Raji (cell line): ENCODE data around the gene EEA1.

Experiments used
- POLR2A ChIP-seq: IDR thresholded peaks from 2 replicates; pipeline ENCODE4 v1.6.1; 2011; ENCODE audit warnings: low read depth, low read length, control low read depth; ENCODE audit not compliant: insufficient read depth

The EEA1 gene

GRCh38 chr12:92732216-92732615 lies 196.9 kb downstream of the EEA1 start:
- TF ChIP-seq POLR2A: no peak

DNA sequence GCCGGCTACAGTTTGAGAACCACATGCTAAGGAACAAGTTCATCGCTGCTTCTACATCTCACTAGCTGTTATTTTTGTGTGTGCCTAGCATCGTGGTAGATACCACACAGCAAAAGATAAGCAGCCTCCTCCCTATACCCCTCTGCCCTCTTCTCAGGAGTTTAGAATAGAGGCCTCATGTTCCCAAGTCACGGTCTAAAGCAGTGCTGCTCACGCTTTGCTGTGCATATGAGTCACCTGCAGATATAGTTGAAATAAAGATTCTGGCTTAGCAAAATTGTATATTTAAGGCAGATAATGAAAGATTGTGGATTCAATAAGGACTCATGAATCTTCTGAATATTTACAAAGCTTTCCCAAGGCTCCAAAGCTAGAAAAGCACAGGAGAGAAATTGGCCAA lies 198.3 kb downstream of the EEA1 start:
- TF ChIP-seq POLR2A: no peak

DNA sequence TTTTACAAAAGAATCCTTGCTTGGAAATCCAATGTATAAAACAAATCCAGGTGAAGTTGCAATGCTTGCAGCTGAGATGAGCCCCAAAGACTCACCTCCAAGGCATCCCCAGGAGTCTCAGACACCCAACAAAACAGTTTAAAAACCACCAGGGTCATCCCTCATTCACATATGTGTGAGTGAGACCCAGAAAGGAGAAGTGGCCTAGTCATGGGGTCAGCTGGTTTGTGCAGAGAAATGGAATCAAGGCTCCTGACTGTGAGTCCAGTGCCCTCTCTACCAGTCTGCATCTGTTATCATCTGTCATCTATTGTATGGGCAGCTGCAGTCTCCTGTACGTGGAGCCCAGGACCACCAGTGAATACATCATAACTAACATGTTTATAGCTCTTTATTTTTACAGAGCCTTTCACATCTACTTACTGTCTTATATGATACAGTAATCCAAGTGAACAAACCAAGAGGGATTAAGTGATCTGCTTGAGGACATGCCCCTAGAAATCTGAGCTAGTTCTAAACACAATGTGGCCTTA lies 199.3 kb downstream of the EEA1 start:
- TF ChIP-seq POLR2A: no peak

GRCh38 chr12:92726850-92727249 lies 202.2 kb downstream of the EEA1 start:
- no peak for TF ChIP-seq POLR2A

- TF ChIP-seq POLR2A: no peak
Observed at GRCh38 chr12:92722897-92723296, 206.2 kb downstream of the EEA1 start.

GRCh38 chr12:92721656-92722055 lies 207.4 kb downstream of the EEA1 start:
- no peak for TF ChIP-seq POLR2A

- TF ChIP-seq POLR2A: no peak
Observed at GRCh38 chr12:92721130-92721529, 208.0 kb downstream of the EEA1 start.
